GM21825 (cell line): ENCODE measurements around the gene SCG5.

ENCODE experiments used
- ATAC-seq: cut with Tn5 transposase; IDR thresholded peaks from one replicate; pipeline ENCODE4 v1.9.1; 2021; ENCODE audit warnings: mild to moderate bottlenecking, moderate library complexity; ENCODE audit not compliant: unreplicated experiment

SCG5 gene

GRCh38 chr15:32657941-32658340, 16.4 kb downstream of the SCG5 start:
- ATAC-seq = no peak

DNA sequence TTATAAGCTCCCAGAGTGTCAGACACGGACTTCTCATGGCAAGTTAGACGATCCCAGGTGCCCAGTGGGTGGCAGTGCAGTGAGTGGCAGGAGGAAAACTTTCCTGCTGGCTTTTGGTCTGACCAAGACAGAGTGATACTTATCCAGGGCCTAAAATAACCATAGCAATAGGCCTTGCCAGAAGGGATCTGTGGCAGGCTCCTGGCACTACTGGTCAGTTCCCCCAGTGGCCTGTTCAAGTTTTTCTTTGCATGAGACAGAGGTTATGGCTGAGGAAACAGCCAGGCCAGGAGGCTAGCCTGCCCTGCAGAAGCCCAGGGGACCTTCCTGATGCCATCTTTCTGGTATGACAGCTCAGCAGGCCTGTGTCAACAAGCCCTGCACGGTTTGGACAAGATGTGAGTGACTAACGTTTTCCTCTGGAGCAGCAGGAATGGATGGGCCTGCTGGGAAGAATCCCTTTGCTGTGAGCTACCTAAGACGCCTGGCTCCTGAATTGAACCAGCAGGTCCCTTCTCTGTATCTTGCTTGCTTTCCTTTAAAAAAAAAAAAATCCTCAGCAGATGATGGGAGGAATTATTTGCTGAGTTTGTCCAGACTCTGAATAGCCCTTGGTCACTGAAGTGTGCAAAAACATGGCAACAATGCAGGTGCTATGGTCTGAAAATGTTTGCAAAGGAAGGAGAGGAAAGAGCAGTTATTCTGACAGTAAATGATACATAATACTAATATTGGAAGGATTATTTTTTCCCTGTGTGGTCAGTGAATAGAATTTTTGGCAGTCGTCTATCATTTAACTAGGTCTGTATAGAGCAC, 18.0 kb downstream of the SCG5 start:
- ATAC-seq = no peak

DNA sequence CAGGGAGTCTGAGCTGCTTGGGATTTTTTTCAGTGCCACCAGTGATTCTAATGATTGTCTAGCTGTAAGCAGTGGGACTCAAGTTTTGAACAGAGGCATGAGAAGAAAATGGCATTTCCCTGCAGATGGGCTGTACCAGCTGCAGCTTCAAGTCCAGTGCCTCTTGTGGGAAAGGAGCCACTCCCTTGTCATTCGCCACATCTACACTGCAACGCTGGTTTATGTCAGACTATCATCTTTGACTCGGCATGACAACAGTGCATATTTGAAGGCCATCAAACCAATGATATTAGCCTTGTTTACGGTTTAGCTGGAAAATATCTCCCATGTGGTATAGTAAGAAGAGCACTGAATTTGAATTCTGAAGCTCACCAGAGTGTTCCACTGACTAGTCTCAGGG, 22.2 kb downstream of the SCG5 start:
- no peak for ATAC-seq

DNA sequence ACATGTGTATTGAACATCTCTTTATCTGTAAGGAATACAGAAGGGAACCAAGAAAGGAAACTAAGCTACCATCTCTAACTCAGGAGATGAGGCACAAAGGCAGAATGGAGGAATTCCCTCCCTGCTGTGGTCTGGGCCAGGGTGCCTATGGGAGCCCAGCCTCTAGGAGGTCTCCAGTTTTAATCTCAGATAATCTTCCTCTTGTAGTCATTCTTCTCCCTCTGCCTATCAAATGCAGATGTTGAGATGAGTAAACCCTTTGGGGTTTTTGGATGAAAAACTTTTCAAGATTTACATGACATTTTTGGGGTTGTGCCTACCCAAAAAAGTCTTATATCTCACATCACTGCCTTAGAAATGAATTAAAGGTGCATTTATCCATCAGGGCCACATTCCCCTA, 23.3 kb downstream of the SCG5 start:
- ATAC-seq = no peak

DNA sequence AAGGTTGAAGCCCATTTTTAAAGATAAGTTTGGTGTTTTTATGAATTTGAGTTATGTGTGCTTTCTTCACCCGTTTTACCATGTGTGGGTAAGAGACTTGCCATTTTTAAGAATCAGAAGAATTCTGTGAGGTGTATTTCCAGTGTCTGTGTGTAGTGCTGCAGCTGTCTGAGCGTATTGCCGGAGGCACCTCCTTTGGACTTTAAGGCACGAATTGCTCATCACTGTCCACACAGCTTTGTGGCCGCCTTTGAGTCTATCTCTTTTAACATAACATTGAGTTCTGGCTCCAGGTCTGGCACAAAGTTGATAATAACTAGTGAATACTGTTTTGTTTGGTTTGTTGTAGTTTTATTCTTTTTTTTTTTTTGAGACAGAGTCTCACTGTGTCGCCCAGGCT, 25.8 kb downstream of the SCG5 start:
- ATAC-seq = no peak

DNA sequence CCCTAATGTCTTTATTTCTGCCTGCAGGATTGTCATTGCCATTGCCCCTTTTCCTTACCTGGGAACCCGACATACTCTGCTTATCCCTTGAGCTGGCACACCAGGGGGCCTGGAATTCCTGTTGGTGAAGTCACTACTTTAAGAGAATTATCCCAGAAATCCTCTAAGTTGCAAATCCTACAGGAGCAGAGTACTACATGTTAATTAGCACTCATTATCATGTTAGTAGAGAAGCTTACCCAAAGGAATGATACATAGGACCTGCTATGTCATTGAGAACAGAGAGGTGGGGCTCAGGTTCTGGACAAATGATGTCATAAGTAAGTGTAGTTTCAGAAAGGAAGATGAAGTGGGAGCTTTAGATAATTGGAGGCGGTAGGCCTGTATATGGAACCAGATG, 27.4 kb downstream of the SCG5 start:
- ATAC-seq = no peak

- ATAC-seq = no peak
Observed at GRCh38 chr15:32669896-32670611, 28.5 kb downstream of the SCG5 start.

GRCh38 chr15:32670623-32671022, 29.1 kb downstream of the SCG5 start:
- no peak for ATAC-seq

GRCh38 chr15:32671339-32672325, 30.1 kb downstream of the SCG5 start:
- ATAC-seq = no peak

DNA sequence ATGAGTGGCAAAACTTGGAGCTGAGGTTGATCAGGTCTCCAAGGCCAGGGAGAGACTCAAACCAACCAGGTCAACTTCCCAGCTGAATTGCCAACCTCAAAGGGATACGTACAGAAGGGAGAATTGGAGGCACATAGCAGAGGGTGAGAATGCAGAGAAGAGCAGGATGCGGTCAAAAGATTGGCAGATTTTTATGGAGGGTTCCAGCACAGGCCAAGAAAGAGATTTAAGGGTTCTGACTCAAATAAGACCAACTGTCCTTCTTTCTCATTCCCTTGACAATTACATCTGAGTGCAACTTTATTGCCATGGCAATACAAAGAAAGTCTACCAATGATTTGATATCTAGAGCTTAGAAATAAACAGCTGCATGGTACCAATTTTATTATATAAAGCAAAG, 33.2 kb downstream of the SCG5 start:
- ATAC-seq = no peak

DNA sequence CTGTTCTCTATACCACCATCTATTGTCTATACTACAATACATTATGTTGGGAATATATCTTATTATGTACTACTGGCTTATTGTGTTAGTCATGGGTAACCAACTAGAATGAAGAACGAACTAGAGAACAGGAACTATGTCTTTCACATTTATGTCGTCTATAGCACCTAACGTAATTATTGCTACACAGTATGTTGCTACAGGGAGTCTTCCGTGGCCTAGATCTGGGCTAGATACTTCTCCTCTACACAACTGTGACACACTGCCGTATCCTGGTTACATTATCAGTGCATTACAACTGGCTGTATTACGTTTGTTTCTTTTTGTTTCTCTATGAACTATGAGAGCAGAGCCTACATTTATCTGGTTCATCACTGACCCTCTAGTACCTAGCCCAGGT, 34.0 kb downstream of the SCG5 start:
- ATAC-seq = no peak

- ATAC-seq = no peak
Observed at GRCh38 chr15:32676169-32676568, 34.7 kb downstream of the SCG5 start.

GRCh38 chr15:32677238-32677750, 35.8 kb downstream of the SCG5 start:
- ATAC-seq = no peak

GRCh38 chr15:32679298-32679690, 37.8 kb downstream of the SCG5 start:
- ATAC-seq = no peak

DNA sequence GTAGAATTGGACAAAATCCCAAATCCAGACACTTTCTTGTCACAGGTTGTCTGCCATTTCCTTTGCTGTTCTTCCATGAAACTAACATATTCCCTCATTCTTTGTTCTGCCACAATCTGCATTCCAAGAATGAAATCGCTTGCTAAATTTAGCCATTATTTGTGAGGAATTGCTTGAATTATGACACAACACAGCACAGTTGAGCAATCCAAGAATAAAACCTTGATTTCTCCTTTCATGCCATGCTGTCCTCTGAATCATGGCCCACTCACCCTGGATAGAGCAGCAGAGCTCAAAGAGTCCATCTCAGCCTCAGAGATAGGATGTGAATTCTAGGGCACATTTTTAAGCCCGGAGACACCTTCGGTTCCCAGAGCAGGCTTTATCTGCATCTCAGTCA, 41.1 kb downstream of the SCG5 start:
- ATAC-seq = no peak

- ATAC-seq = no peak
Observed at GRCh38 chr15:32682977-32683630, 41.6 kb downstream of the SCG5 start.

- ATAC-seq = no peak
Observed at GRCh38 chr15:32683906-32684584, 42.5 kb downstream of the SCG5 start.

GRCh38 chr15:32685576-32685975, 44.1 kb downstream of the SCG5 start:
- no peak for ATAC-seq

DNA sequence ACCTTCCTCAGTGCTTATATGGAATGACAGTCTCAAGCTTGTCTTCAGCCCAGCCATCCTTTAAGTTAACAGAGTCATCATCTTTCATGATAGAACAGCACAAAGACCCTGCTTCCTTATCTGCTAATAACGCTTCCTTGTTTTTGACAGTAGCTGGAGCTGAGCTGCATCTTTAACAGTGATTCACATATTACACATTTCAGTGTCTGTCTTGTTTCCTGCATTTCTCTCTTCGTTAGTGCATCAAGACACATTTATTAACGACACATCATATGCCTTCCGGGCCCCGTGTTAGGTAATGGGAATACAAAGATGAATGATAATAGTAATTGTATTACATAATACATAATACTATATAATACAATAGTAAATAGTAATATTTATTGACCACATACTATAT, 46.0 kb downstream of the SCG5 start:
- ATAC-seq = no peak

- no peak for ATAC-seq
Observed at GRCh38 chr15:32688151-32688639, 46.7 kb downstream of the SCG5 start.
